Kidney (tissue), 14 donors: ENCODE results near the gene ROR1. TPM values are rescaled to one million over a fixed set of nuclear protein-coding genes. Genes with fewer than 3 reads are reported as not detected.

ENCODE experiments used
- DNase-seq, 5 donors: peaks; one replicate each; pipeline ENCODE4 v3.0.0-alpha.2; 2013 to 2020
- FAIRE-seq: peaks from 2 replicates; lab custom pipeline; 2012; peaks lifted over from hg19 to GRCh38; lab: Jason Lieb, UNC
- H3K27ac ChIP-seq, 2 donors: one replicate each; pipeline ENCODE4 v1.7.0; 2013; ENCODE audit warnings: low read depth in 2 of 2, low read length in 2 of 2, inconsistent platforms in 1 of 2
- H3K27me3 ChIP-seq: one replicate; pipeline ENCODE4 v1.7.1; 2013; ENCODE audit warnings: low read length, inconsistent platforms; ENCODE audit not compliant: control insufficient read depth, insufficient read depth
- H3K36me3 ChIP-seq, 3 donors: one replicate each; pipeline versions ENCODE4 v1.7.0 to v1.7.1; 2013; ENCODE audit warnings: low read length in 3 of 3, control low read depth in 1 of 3, inconsistent platforms in 1 of 3; ENCODE audit not compliant: insufficient read depth in 3 of 3, control insufficient read depth in 2 of 3
- H3K4me1 ChIP-seq, 3 donors: one replicate each; pipeline versions ENCODE4 v1.7.0 to v1.7.1; 2013; ENCODE audit warnings: low read length in 3 of 3, inconsistent platforms in 1 of 3, low read depth in 1 of 3; ENCODE audit not compliant: control insufficient read depth in 2 of 3, insufficient read depth in 2 of 3
- H3K4me3 ChIP-seq, 3 donors: one replicate each; pipeline versions ENCODE4 v1.7.0 to v1.8.1; 2013; ENCODE audit warnings: low read length in 3 of 3, control low read depth in 1 of 3, inconsistent platforms in 1 of 3
- H3K9ac ChIP-seq, 3 donors: one replicate each; pipeline versions ENCODE4 v1.7.0 to v1.7.1; 2013; ENCODE audit warnings: low read length in 3 of 3, control low read depth in 1 of 3, inconsistent platforms in 1 of 3
- H3K9me3 ChIP-seq, 3 donors: one replicate each; pipeline versions ENCODE4 v1.7.0 to v1.7.1; 2013; ENCODE audit warnings: low read length in 3 of 3, control low read depth in 1 of 3, inconsistent platforms in 1 of 3; ENCODE audit not compliant: control insufficient read depth in 2 of 3, insufficient read depth in 1 of 3
- CTCF ChIP-seq: IDR thresholded peaks from 3 replicates; pipeline ENCODE4 v1.5.1; 2012; ENCODE audit warnings: mild to moderate bottlenecking, moderate library complexity, borderline replicate concordance; ENCODE audit not compliant: insufficient read depth; ENCODE audit errors: extremely low read depth
- intact Hi-C: fragments of 100-400 bp; cut with DNase I; formaldehyde crosslinking; loops from one replicate; pipeline ENCODE4 v1.11.1; 2022
- polyA plus RNA-seq: library from polyadenylated mRNA; stranded (reverse); fragments of 350-450 nt; fragmentation: Illumina TruSeq; extraction: RNeasy Lipid Tissue Mini Kit (QIAGEN cat#74804); gene quantifications from one replicate; pipeline ENCODE4 v1.2.3, GENCODE V29; 2014; ENCODE audit warnings: low read depth, low replicate concordance; ENCODE audit not compliant: insufficient read depth
- total RNA-seq: library from RNA; stranded (reverse); fragmentation: NEBNext Ultra II Directional; extraction: Animal tissue kit (Norgen Biotek cat#: 25700); gene quantifications from one replicate; pipeline ENCODE4 v1.2.1, GENCODE V29; 2021
- donor health status: control.
- donor health status: control.
- donor health status: control.
- donor health status: control.
- donor health status: control.
- donor health status: DM: yes; HTN: yes; CAD: no.
- donor health status: Normal renal cell carcinoma (clear cell type).

ROR1 gene
- total and polyA plus RNA-seq, 2 donors from 2014 or later, result 0.77 to 8.0 TPM

- TF ChIP-seq CTCF, result no peak
- no peak overlapping the region for H3K9ac ChIP-seq
- peaks cover 0 to 4% (median 0%) of the 10 kb centered on the region in 3 donors for H3K4me1 ChIP-seq
- peak in 1 of 5 donors; percentile 20 for DNase-seq
- no peaks in the 10 kb centered on the region for H3K9me3 ChIP-seq
- no peaks in the 10 kb centered on the region for H3K27me3 ChIP-seq
- no peak for FAIRE-seq
- no peaks in the 10 kb centered on the region for H3K36me3 ChIP-seq
- intact Hi-C loops, result no loop called here
- H3K4me3 ChIP-seq, result no peak overlapping the region
- H3K27ac ChIP-seq, result no peak overlapping the region
These were observed 103.4 kb downstream of the ROR1 start for GRCh38 chr1:63877021-63877767.

GRCh38 chr1:63877816-63878215, 104.0 kb downstream of the ROR1 start:
- Histone ChIP-seq H3K4me3 (no peak overlapping the region), H3K27ac (no peak overlapping the region), H3K9me3 (no peaks in the 10 kb centered on the region), H3K4me1 (peaks cover 0 to 4% (median 0%) of the 10 kb centered on the region in 3 donors), H3K27me3 (no peaks in the 10 kb centered on the region), H3K9ac (no peak overlapping the region), H3K36me3 (no peaks in the 10 kb centered on the region)
- no peak for FAIRE-seq
- intact Hi-C loops, result no loop called here
- no peak for DNase-seq
- no peak for TF ChIP-seq CTCF

- no peak overlapping the region for H3K27ac ChIP-seq
- H3K4me1 ChIP-seq, result peaks cover 0 to 4% (median 0%) of the 10 kb centered on the region in 3 donors
- no peak overlapping the region for H3K9ac ChIP-seq
- intact Hi-C loops, result no loop called here
- H3K27me3 ChIP-seq, result no peaks in the 10 kb centered on the region
- H3K36me3 ChIP-seq, result no peaks in the 10 kb centered on the region
- H3K4me3 ChIP-seq, result no peak overlapping the region
- H3K9me3 ChIP-seq, result no peaks in the 10 kb centered on the region
- DNase-seq, result no peak
- no peak for FAIRE-seq
- no peak for TF ChIP-seq CTCF
These were observed 105.1 kb downstream of the ROR1 start for GRCh38 chr1:63878932-63879331.
